Cortex of kidney (tissue), 1 donor: Measurements from ENCODE around the gene PSMD3.

Source experiments
- DNase-seq: peaks from one replicate; lab custom pipeline; 2025; lab: John Stamatoyannopoulos, UW

Gene PSMD3

DNA sequence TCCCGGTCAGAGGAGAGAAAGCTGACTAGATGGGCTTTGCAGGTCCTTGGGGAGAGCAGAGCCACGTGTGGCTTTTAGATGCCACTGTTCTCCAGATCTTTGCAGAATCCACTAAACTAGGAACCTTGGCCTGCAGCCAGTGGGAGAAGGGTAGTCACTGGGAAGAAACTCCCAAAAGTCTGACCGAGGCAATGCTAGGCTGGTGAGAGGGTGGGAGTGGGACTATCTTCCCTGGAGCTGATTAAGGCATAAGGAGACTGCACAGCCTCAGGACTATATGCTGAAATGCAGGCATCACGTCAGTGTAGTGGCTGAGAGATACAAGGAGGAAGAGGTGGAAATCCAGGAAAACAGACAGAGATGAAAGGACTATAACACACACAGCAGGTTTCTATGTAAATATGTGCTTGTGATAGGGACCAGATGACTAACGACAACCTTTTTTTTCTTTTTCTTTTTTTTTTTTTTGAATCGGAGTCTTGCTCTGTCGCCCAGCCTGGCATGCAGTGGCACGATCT is 20.0 kb upstream of the PSMD3 start:
- DNase-seq: no peak

DNA sequence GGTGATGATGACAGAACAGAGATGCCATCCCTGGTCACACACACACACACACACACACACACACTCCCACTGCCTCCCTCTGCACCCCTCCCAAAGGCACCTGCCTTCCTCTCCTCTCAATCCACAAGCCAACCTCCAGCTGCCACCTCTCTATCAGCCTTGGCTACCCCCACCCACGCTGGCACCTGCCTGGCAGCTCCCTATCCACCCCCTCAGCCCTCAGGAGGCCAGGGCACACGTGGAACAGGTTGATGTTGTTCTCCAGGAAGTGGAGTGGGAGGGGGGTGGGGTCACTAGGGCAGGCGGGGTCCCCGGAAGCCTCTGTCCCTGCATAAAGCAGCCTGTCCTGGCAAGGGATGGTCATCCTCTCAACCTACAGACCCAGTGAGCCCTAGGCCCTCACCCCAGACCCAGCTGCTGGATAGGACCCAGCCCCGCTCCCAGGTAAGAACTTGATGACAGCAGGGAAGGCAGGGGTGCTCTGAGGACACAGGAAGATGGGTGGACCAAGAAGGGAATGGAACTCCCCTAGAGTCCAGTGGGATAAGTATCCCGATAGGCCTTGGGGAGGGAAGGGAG is 17.9 kb upstream of the PSMD3 start, which contains the start of gene GSDMA:
Gene GSDMA (plus strand): TSS at position 363 of the 579 bp plus-strand sequence. CDS start 2,684 bp downstream, outside the sequence.
- no peak for DNase-seq

DNA sequence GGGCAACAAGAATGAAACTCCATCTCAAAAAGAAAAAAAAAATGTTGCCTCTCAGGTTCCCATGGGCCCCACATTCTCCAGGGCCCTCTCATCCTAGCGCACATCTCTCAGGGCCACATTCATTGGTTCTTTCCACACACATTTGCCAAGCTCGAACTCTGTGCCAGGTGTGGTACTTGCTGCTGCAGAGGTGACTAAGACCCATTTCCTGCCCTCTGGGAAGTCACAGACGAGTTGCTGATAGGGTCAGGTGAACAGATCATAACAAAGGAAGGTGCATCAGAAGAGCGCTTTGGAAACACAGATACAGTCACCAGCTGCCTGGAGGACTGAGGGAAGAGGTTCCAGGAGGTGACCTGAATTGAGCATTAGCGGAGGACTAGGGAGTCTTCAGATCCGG is 16.8 kb upstream of the PSMD3 start:
- no peak for DNase-seq

DNA sequence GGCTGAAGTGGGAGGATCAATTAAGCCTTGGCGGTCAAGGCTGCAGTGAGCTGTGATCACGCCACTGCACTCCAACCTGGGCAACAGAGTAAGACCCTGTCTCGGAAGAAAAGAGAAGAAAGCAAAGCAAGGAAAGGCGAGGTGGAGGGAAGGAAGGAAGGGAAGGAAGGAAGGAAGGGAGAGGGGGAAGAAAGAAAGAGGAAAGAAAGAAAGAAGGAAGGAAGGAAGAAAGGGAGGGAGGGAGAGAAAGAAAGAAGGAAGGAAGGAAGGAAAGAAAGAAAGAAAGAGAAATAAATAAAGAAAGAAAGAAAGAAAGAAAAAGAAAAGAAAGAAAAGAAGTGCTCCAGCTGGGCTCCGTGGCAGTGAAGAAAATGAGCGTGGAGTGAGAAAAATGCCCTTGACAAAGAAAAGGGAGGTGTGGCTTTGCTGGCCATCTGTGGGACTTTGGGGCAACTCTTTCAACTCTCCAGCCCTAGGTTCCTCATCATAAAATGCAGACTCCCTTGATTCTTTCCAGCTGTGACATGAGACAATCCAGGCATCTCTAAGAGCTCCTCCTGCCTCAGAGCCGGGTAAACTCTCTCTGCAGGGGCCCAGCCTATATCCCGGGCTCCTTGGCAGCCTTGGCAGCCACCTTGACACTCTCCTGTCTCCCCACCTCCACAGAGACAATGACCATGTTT is 15.4 kb upstream of the PSMD3 start:
- no peak for DNase-seq

DNA sequence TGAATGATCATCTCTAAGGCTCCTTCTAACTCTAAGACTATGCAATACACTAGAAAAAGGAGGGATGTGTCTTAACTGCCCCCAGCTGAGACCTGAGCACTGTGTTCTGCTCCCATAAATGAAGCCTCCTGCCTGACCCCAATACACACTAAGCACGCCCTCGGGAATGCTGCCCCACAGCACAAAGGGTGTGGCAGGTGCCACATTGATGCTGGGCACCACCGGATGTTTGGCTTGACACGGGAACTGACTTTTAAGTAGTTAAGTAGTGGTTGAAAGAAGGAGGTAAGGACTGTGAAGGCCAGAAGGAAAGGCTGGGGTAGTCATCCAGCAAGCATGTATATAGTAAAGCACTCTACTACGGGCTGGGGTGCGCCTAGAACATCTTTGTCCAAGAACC is 13.8 kb upstream of the PSMD3 start:
- DNase-seq: no peak

DNA sequence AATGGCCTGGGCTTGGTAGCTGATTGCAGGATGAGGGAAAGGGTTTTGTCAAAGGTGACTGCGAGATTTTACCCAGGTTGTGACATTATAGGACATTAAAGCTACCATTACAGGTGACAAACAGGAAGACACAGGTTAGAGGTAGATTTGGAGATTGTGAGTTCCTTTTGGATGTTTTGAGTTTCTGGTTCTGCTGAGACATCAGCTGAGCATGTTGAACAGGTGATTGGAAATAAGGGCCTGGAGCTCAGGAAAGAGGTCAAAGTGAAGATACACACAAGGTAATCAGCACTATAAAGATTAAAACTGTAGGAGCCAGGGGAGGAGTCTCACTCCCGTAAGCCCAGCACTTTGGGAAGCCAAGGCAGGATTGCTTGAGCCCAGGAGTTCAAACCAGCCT is 11.8 kb upstream of the PSMD3 start:
- DNase-seq: no peak

DNA sequence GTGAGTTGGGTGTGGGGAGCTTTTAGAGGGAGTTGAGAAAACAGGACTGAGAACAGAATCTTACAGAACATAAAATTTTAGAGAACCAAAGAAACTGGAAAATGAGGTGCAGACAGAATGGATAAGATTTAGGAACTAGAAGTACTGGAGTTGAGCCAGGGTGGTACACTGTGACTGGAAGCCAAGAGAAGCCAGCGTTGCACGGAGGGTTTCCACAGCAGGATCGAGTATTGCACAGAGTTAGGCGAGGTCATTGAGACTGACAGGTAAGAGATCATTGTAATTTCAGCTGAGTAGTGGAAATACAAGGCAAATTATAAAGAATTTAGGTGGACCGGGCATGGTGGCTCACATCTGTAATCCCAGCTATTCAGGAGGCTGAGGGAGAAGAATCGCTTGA is 11.2 kb upstream of the PSMD3 start:
- no peak for DNase-seq

DNA sequence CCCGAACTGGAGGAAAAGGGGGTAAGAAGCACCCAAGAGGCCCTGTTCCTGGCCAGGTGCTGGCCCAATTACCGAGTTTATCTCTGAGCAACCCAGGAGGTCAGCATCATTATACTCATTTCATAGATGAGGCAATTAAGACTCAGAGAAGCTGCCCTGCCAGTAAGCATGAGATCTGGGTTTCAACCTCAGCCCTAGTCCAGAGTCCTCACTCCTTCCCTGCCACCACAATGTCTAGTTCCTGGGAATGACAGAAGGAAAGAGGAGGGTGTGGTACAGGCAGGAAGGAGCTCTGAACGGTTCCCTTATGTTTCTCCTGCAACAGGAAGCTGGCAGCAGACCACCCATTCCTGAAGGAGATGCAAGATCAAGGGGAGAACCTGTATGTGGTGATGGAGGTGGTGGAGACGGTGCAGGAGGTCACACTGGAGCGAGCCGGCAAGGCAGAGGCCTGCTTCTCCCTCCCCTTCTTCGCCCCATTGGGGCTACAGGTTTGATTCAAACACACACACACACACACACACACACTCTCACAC is 10.4 kb upstream of the PSMD3 start:
- DNase-seq: no peak

DNA sequence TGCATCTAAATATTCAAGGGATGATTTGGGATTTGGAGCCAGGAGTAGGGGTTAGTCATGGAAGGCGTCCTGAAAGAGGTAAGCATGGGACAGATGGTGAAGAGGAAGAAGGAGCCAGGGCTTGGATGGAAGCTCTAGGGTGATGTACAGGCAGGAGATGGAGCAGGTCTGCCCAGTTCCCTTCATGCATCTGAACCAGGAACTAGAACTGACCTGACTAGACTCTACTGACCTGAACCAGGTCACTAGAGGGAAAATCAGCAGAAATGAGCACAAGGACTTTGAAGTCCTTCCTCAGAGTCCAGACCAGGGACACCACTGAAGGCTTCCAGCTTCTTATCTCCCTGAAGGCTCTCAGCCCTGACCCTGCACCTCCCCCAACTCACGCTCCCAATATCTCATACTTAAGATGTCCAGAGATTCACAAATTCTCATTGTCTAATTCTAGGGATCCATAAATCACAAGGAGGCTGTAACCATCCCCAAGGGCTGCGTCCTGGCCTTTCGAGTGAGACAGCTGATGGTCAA is 9.5 kb upstream of the PSMD3 start:
- DNase-seq: no peak

DNA sequence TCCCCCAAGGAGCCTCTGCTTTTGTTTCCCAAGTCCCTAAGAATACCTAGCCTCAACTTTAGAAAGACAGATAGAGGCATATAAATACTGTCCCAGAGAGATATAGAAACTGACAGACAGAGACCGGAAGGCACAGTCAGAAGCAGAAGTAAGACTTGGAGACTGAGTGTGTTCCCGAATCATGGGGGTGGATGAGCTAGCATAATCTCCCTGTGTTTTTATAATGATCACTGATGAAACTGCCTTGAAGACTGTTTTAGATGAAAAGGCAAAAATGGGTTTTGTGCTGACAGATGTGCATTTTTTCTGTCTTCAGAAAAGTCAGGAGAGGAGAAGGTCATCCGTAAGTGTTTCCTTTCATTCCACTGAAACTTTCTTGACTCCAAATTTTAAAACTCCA is 8.3 kb upstream of the PSMD3 start:
- DNase-seq: no peak

DNA sequence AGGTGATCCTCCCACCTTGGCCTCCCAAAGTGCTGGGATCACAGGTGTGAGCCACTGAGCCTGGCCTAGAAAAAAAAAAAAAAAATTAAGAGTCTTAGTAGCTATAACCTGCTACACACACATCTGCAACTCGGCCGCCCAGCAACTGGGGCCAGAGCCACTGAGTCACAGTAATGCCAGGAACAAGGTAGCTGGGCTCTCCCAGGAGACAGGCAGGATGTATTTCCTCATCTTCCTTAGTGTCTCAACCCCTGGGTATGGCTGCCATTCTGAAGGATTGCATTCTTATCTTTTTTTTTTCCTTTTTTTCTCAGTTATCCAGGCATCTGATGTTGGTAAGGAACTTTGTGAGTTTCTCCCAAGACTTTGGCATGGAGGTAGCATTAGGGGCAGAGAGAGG is 7.1 kb upstream of the PSMD3 start:
- DNase-seq: no peak

DNA sequence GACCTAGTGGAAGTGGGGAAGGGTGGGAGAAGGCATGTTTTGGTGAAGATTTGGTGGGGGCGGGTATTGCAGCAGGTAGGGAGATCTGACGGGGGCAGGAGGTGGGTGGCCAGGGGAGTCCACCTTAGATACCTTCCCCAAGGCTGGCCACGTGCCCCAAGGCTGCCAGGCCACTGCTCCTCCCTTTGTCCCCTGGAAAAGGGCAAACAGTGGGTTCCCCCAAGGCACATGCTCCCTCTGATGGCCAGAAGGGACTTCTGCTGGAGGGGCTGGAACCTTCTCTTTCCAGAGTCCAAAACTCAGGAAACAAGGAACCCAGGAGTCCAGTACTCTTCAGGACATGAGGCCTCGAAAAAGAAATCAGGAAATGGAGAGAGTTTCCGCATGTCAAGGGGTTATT is 6.2 kb upstream of the PSMD3 start:
- no peak for DNase-seq

DNA sequence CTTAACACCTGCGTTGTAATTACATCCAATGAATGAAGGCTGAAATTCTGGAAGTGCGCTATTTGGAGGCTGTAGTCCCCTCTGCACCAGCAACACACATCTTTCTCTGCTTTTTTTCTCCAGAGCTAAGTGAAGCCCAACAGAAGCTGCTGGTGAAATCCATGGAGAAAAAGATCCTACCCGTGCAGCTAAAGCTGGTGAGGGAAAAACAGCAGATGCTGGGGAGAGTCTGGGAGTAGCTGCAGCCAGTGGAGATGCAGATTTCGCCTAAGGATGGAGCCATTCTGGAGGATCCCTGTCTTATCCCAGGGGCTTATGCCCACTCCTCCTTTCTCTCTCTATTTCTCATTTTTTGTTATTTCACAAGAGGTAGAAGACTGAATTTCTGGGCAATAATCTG is 4.8 kb upstream of the PSMD3 start:
- DNase-seq: no peak

DNA sequence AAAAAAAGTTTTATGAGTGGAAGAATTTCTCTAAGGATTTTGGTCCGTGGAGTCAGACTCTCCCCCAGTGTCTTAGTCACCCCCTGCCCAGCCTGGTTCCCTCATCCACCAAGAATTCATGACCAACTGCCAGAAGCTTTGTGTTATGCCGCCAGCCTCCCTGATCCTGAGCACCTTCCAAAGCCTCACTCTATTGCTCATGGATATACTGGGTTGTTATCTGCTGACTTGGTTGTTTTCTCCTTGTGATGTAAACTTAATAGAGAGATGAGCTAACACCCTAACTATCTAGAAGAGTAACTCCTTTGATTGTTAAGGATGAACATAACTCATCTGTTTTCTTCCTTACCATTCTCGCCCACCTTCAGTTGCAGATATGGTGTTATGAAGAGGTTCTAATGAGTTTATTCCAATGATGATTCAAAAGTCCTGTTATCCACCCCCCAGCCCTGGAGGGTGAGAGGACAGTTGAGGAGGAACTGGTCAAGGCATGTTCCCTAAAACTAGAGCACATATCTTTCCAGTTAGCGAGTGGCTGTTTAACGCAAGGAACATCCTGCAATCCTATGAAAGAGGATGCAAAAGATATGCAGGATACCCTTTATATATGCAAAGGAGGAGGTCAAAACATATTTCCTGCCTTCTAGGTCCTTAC is 1.5 kb upstream of the PSMD3 start:
- DNase-seq: no peak

DNA sequence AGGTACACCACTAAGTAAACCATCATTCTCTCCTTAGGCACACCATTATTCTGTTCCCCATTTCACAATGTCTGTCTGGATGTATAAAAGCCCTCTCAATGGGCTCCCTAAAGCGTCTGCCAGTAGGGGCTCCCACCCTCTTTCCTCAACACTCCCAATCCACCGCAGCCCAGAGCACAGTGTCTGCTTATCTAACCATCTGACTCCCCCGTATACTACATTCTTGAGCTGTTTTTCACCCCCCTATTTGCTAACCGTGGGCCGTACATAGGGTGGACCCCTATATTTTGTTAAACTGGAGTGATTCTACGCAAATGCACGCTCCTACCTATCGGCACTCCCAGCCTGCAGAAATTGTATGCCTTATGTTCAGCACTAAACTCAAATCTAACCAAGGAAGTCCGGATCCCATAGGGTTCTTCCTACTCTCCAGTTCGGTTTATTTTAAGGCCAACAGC is 685 bp upstream of the PSMD3 start:
- no peak for DNase-seq

DNA sequence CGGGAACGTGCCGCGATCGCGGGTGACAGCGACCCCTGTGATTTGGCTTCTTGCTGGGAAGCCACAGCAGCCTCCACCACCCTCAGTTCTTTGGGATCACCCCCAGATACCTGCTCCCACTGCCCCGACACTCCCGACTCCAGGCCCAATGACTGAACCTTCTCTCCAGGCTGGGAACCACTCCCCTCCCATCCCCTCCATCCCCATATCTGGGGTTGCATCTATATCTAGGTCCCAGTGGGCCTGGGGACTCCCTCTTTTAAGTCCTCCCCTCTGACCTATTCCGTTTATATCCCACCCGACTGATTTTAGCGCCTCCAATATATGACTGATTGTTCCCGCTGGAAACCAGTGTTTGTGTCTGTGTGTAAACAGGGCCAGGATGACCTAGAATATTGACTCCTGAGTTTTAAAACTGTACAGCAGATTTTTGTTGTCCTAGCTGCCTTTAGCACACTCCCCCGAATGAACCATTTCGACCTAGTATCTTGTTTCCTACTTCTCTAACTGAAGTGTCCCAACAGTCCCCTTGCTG is 667 bp downstream of the PSMD3 start:
- no peak for DNase-seq

DNA sequence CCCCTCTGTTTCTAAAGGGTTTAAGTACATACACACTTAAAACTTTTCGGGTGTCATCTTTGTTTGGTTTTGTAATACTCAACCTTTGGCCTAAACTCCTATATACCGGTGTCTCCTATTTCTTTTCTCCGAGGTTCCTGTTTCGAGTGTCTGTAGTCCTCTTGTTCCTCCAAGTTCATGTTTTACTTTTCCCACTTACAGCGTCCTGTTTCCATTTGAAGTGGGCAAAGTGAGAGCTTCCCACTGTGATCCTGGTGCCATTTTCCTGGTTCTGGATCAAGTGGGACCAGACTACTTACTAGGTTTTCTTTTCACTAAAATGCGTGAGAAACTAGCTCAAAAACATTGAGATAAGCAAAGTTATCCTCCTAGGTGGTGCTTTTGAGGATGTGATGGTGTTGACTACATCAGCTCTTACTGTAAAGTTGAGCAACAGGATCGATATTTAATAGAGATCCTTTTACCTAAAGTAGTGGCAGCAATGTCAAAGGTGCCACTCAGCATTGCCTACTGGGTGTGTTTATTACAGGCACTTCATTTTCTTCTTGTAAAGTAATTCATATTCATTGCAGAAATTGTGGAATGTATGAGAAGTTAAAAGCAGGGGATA is 1.3 kb downstream of the PSMD3 start:
- no peak for DNase-seq

DNA sequence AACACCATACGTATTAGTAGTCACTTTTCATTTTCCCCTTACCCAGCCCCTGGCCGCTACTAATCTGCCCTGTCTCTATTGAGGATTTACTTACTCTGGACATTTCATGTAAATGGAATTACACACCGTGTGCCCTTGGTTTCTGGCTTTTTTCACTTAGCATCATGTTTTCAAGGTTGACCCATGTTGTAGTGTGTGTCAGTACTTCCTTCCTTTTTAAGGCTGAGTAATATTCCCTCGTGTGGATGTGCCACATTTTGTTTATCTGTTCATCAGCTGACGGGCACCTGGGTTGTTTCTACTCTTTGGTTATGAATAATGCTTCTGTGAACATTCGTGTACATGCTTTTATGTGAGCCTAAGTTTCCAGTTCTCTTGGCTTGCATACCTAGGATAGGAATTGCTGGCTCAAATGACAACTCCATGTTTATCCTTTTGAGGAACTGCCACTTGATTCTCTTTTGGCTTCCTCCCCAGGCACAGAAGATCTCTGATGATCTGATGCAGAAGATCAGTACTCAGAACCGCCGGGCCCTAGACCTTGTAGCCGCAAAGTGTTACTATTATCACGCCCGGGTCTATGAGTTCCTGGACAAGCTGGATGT is 7.7 kb downstream of the PSMD3 start:
- no peak for DNase-seq

DNA sequence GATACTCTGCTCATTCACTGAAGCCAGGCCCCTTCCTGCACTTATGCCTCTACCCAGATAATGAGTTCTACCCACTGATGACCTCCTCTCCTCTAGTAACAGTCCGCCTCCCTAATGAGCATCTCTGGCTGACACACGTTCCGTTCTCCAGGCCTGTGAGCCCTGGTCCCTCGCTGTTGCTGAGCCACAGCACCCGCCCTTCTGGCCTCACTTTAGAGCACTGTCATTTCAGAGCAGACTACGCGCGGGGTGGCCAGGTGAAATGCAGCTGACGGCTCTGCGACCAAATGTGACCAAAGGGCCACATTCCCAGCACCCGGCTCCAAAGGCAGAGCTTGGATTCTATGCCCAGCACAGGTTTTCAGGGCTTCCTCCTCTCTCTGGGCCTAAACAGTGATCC is 13.8 kb downstream of the PSMD3 start:
- DNase-seq: no peak

DNA sequence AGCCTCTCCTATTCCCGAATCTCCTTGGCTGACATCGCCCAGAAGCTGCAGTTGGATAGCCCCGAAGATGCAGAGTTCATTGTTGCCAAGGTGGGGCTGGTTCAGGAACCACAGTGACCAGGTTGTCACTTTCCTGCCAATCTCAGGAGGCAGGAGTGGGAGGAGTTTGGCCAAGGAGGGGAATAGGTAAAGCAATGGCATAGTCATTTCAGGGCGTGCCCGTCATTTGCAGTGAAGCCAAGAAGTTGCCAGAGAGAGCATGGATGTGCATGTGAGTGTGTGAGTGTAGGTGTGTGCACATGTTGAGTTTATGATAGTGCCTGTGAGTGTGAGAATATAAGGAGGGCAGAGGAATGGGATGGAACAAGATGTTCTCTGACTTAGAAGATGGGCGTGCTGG is 14.8 kb downstream of the PSMD3 start:
- no peak for DNase-seq

DNA sequence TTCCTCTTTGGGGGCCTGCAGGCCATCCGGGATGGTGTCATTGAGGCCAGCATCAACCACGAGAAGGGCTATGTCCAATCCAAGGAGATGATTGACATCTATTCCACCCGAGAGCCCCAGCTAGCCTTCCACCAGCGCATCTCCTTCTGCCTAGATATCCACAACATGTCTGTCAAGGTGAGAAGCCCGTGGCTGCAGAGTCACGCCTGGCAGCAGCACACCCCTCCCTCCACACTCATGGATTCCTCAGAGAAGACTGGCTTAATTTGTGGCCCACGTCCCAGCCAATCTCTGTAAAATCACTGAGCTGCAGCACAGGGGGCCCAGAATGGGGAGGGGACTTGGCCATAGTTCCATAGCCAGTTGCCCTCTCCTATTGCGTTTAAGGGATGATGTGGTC is 15.6 kb downstream of the PSMD3 start:
- no peak for DNase-seq

DNA sequence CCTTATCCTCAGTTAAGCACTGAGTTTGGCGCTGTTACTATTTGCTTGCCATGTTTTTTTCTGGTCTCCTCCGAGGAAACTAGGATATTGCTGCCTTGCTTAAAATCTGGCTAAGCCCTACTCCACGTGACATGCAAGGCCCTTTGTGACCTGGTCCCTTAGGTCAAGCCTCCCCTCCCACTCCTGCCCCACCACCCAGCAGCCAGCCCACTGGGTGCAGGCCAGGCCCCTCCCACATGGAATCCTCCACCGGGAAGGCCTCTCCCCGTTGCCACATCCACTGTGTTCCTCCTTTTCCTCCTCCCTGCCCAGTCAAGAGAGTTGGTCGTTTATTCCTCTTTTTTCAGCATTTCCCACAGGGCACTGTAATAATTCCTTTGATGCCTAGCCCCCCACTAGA is 16.2 kb downstream of the PSMD3 start:
- no peak for DNase-seq
